ENCODE measurements around the gene UGT1A9.
"Not testable (repeated sequence)": the region's sequence is repeated elsewhere in the genome, so short reads cannot be mapped to it uniquely, and the experiment has no call there.

The UGT1A9 gene

GRCh38 chr2:233711312-233712008, 39.8 kb downstream of the UGT1A9 start:
- DNase-seq (ENCODE audit: low spot score) = peak; percentile 57

GRCh38 chr2:233712611-233713261, 41.0 kb downstream of the UGT1A9 start, which contains the start of gene UGT1A5:
TSS of gene UGT1A5 (plus strand) at chr2:233712907. CDS start at chr2:233712992, 85 bp downstream.
- DNase-seq (ENCODE audit: low spot score) = no peak

GRCh38 chr2:233713262-233713615, 41.5 kb downstream of the UGT1A9 start:
- DNase-seq (ENCODE audit: low spot score) = no peak

GRCh38 chr2:233714121-233714520, 42.4 kb downstream of the UGT1A9 start:
- DNase-seq (ENCODE audit: low spot score) = no peak

GRCh38 chr2:233718552-233718951, 46.9 kb downstream of the UGT1A9 start, which contains the start of gene UGT1A4:
TSS of gene UGT1A4 (plus strand) at chr2:233718736. CDS start at chr2:233718821, 85 bp downstream.
- no peak for DNase-seq (ENCODE audit: low spot score)

- no peak for DNase-seq (ENCODE audit: low spot score)
Observed at GRCh38 chr2:233728723-233729301, 57.1 kb downstream of the UGT1A9 start, which contains the start of gene UGT1A3. TSS of gene UGT1A3 (plus strand) at chr2:233729042. CDS start at chr2:233729127, 85 bp downstream.

GRCh38 chr2:233736868-233737653, 65.4 kb downstream of the UGT1A9 start:
- not testable (repeated sequence) for DNase-seq (ENCODE audit: low spot score)

- DNase-seq (ENCODE audit: low spot score) = no peak
Observed at GRCh38 chr2:233740870-233741269, 69.2 kb downstream of the UGT1A9 start.

- no peak for DNase-seq (ENCODE audit: low spot score)
Observed at GRCh38 chr2:233743464-233744259, 72.0 kb downstream of the UGT1A9 start.

- no peak for DNase-seq (ENCODE audit: low spot score)
Observed at GRCh38 chr2:233745073-233745755, 73.5 kb downstream of the UGT1A9 start.

- not testable (repeated sequence) for DNase-seq (ENCODE audit: low spot score)
Observed at GRCh38 chr2:233745838-233746237, 74.1 kb downstream of the UGT1A9 start.

GRCh38 chr2:233746475-233747282, 75.0 kb downstream of the UGT1A9 start:
- no peak for DNase-seq (ENCODE audit: low spot score)

- no peak for DNase-seq (ENCODE audit: low spot score)
Observed at GRCh38 chr2:233747283-233747544, 75.5 kb downstream of the UGT1A9 start.

GRCh38 chr2:233750689-233751088, 79.0 kb downstream of the UGT1A9 start:
- not testable (repeated sequence) for DNase-seq (ENCODE audit: low spot score)

- DNase-seq (ENCODE audit: low spot score) = not testable (repeated sequence)
Observed at GRCh38 chr2:233751212-233752009, 79.7 kb downstream of the UGT1A9 start.

GRCh38 chr2:233754872-233755611, 83.3 kb downstream of the UGT1A9 start:
- DNase-seq (ENCODE audit: low spot score) = no peak

GRCh38 chr2:233756429-233757081, 84.9 kb downstream of the UGT1A9 start:
- DNase-seq (ENCODE audit: low spot score) = no peak

GRCh38 chr2:233758141-233758540, 86.4 kb downstream of the UGT1A9 start:
- no peak for DNase-seq (ENCODE audit: low spot score)

All from kidney capillary endothelial cell (primary cell).